ENCODE measurements around the gene AGAP1. TPM values are rescaled to one million over a fixed set of nuclear protein-coding genes. Genes with fewer than 3 reads are reported as not detected.

Gene AGAP1
- total RNA-seq, 1 donor from 2014 or later: 39.4 TPM

DNA sequence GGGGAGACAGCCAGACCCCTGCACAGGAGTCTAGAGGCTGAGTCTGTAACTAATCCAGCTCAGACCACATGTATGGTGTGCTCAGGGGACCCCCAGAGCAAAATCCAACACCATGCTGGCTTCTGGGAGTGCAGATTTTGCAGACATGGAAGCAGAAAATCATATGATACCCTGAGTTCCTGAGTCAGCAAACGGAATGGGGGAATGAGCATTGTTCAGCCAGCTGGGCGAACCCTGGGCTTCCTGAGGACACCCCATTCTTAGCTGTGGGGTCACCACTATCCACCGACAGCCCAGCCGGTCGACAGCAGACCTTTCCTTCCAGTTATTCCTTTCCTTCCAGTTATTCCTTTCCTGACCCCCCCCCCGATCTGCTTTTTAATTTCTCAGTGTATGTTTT lies 351.4 kb downstream of the AGAP1 start:
- peak overlapping the region; percentile 41 for H3K27ac Mint-ChIP-seq (ENCODE audit: unreplicated experiment)
- H3K9me3 Mint-ChIP-seq (ENCODE audit: unreplicated experiment): no peaks in the 10 kb centered on the region
- Histone ChIP-seq H2AFZ (ENCODE audit: low read depth, low read length) (no peak overlapping the region), H3K79me2 (ENCODE audit: insufficient read depth, low read length) (no peaks in the 10 kb centered on the region), H3K27me3 (ENCODE audit: insufficient read depth, low read length) (no peaks in the 10 kb centered on the region), H3K4me3 (ENCODE audit: insufficient read depth, low read depth, low read length) (no peak overlapping the region), H3K4me1 (ENCODE audit: insufficient read depth, low read length) (no peaks in the 10 kb centered on the region), H3K9me3 (ENCODE audit: insufficient read depth, low read depth, low read length) (no peaks in the 10 kb centered on the region), H4K20me1 (ENCODE audit: insufficient read depth, low read length) (no peaks in the 10 kb centered on the region), H3K27ac (ENCODE audit: low read depth, low read length) (no peak overlapping the region), H3K9ac (ENCODE audit: low read length) (no peak overlapping the region), H3K4me2 (ENCODE audit: low read length) (no peak overlapping the region), H3K36me3 (ENCODE audit: insufficient read depth, low read length) (no peaks in the 10 kb centered on the region)
- H3K4me3 Mint-ChIP-seq (ENCODE audit: unreplicated experiment): no peak overlapping the region
- FAIRE-seq: no peak
- DNase-seq (ENCODE audit: low read depth): no peak
- no peaks in the 10 kb centered on the region for H3K4me1 Mint-ChIP-seq (ENCODE audit: low read depth, unreplicated experiment)
- TF ChIP-seq, protein P1, sequence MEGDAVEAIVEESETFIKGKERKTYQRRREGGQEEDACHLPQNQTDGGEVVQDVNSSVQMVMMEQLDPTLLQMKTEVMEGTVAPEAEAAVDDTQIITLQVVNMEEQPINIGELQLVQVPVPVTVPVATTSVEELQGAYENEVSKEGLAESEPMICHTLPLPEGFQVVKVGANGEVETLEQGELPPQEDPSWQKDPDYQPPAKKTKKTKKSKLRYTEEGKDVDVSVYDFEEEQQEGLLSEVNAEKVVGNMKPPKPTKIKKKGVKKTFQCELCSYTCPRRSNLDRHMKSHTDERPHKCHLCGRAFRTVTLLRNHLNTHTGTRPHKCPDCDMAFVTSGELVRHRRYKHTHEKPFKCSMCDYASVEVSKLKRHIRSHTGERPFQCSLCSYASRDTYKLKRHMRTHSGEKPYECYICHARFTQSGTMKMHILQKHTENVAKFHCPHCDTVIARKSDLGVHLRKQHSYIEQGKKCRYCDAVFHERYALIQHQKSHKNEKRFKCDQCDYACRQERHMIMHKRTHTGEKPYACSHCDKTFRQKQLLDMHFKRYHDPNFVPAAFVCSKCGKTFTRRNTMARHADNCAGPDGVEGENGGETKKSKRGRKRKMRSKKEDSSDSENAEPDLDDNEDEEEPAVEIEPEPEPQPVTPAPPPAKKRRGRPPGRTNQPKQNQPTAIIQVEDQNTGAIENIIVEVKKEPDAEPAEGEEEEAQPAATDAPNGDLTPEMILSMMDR (IDR thresholded peaks at IDR 0.05; ENCODE audit: insufficient read depth, low read depth, low read length): no peak
- no peak for TF ChIP-seq EZH2 (IDR thresholded peaks at IDR 0.05; ENCODE audit: insufficient read depth, low read length)
- H3K27me3 Mint-ChIP-seq (ENCODE audit: low read depth, unreplicated experiment): no peaks in the 10 kb centered on the region
- H3K36me3 Mint-ChIP-seq (ENCODE audit: low read depth, unreplicated experiment): peaks cover 8% of the 10 kb centered on the region

DNA sequence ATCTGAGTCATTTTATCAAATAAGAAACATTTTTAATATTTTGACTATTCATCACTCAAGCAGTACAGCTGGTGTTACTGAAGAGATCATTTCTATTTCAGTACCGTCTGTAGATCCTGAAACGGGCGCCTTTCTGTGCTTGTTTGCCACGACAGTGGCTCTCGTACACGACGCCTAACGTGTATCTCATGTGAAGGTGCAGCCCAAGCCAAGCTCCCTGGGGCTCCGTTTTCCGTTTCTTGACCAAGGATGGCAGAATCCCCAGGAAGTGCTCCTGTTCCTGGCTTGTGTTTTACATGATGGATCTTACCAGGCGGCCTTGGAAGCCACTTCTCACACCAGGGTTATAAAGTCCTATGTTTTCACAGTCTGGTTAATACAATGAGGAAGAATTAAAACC lies 353.7 kb downstream of the AGAP1 start:
- H4K20me1 ChIP-seq (ENCODE audit: insufficient read depth, low read length): no peaks in the 10 kb centered on the region
- TF ChIP-seq EZH2 (IDR thresholded peaks at IDR 0.05; ENCODE audit: insufficient read depth, low read length): no peak
- TF ChIP-seq, protein P1 (IDR thresholded peaks at IDR 0.05; ENCODE audit: insufficient read depth, low read depth, low read length): no peak
- DNase-seq (ENCODE audit: low read depth): no peak
- H3K9me3 ChIP-seq (ENCODE audit: insufficient read depth, low read depth, low read length): no peaks in the 10 kb centered on the region
- peaks cover 12% of the 10 kb centered on the region for H3K36me3 Mint-ChIP-seq (ENCODE audit: low read depth, unreplicated experiment)
- FAIRE-seq: no peak
- no peak overlapping the region for H3K4me3 ChIP-seq (ENCODE audit: insufficient read depth, low read depth, low read length)
- no peaks in the 10 kb centered on the region for H3K27me3 ChIP-seq (ENCODE audit: insufficient read depth, low read length)
- no peaks in the 10 kb centered on the region for H3K4me1 ChIP-seq (ENCODE audit: insufficient read depth, low read length)
- H3K27ac Mint-ChIP-seq (ENCODE audit: unreplicated experiment): no peak overlapping the region
- no peak overlapping the region for H3K4me3 Mint-ChIP-seq (ENCODE audit: unreplicated experiment)
- no peak overlapping the region for H2AFZ ChIP-seq (ENCODE audit: low read depth, low read length)
- H3K79me2 ChIP-seq (ENCODE audit: insufficient read depth, low read length): no peaks in the 10 kb centered on the region
- no peak overlapping the region for H3K27ac ChIP-seq (ENCODE audit: low read depth, low read length)
- H3K4me2 ChIP-seq (ENCODE audit: low read length): no peak overlapping the region
- no peaks in the 10 kb centered on the region for H3K4me1 Mint-ChIP-seq (ENCODE audit: low read depth, unreplicated experiment)
- H3K9ac ChIP-seq (ENCODE audit: low read length): no peak overlapping the region
- H3K9me3 Mint-ChIP-seq (ENCODE audit: unreplicated experiment): no peaks in the 10 kb centered on the region
- no peaks in the 10 kb centered on the region for H3K36me3 ChIP-seq (ENCODE audit: insufficient read depth, low read length)
- H3K27me3 Mint-ChIP-seq (ENCODE audit: low read depth, unreplicated experiment): no peaks in the 10 kb centered on the region

GRCh38 chr2:235848055-235848454 lies 354.2 kb downstream of the AGAP1 start:
- no peak overlapping the region for H3K4me3 ChIP-seq (ENCODE audit: insufficient read depth, low read depth, low read length)
- Mint-ChIP-seq H3K4me3 (ENCODE audit: unreplicated experiment) (no peak overlapping the region), H3K36me3 (ENCODE audit: low read depth, unreplicated experiment) (peaks cover 12% of the 10 kb centered on the region), H3K9me3 (ENCODE audit: unreplicated experiment) (no peaks in the 10 kb centered on the region), H3K27ac (ENCODE audit: unreplicated experiment) (no peak overlapping the region), H3K27me3 (ENCODE audit: low read depth, unreplicated experiment) (no peaks in the 10 kb centered on the region), H3K4me1 (ENCODE audit: low read depth, unreplicated experiment) (no peaks in the 10 kb centered on the region)
- H3K4me1 ChIP-seq (ENCODE audit: insufficient read depth, low read length): no peaks in the 10 kb centered on the region
- no peak overlapping the region for H3K9ac ChIP-seq (ENCODE audit: low read length)
- no peaks in the 10 kb centered on the region for H3K36me3 ChIP-seq (ENCODE audit: insufficient read depth, low read length)
- H3K4me2 ChIP-seq (ENCODE audit: low read length): no peak overlapping the region
- H3K27ac ChIP-seq (ENCODE audit: low read depth, low read length): no peak overlapping the region
- H3K9me3 ChIP-seq (ENCODE audit: insufficient read depth, low read depth, low read length): no peaks in the 10 kb centered on the region
- H4K20me1 ChIP-seq (ENCODE audit: insufficient read depth, low read length): no peaks in the 10 kb centered on the region
- DNase-seq (ENCODE audit: low read depth) (no peak), FAIRE-seq (no peak)
- no peaks in the 10 kb centered on the region for H3K79me2 ChIP-seq (ENCODE audit: insufficient read depth, low read length)
- H2AFZ ChIP-seq (ENCODE audit: low read depth, low read length): no peak overlapping the region
- no peak for TF ChIP-seq EZH2 (IDR thresholded peaks at IDR 0.05; ENCODE audit: insufficient read depth, low read length)
- no peaks in the 10 kb centered on the region for H3K27me3 ChIP-seq (ENCODE audit: insufficient read depth, low read length)
